Limb (tissue), 2 donors: ENCODE results near the gene EDIL3.

Experiments used
- DNase-seq, 2 donors: peaks; one replicate each; pipeline ENCODE4 v3.0.0-alpha.2; 2016; ENCODE audit errors: extremely low spot score in 2 of 2

EDIL3 gene, protein sequence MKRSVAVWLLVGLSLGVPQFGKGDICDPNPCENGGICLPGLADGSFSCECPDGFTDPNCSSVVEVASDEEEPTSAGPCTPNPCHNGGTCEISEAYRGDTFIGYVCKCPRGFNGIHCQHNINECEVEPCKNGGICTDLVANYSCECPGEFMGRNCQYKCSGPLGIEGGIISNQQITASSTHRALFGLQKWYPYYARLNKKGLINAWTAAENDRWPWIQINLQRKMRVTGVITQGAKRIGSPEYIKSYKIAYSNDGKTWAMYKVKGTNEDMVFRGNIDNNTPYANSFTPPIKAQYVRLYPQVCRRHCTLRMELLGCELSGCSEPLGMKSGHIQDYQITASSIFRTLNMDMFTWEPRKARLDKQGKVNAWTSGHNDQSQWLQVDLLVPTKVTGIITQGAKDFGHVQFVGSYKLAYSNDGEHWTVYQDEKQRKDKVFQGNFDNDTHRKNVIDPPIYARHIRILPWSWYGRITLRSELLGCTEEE

GRCh38 chr5:84384604-84385575 is at the start of gene EDIL3:
Gene EDIL3, minus strand, starts transcription at chr5:84384880. Its CDS starts 506 bp downstream, at chr5:84384374.
- DNase-seq: peak in 1 of 2 donors; percentile 80

DNA sequence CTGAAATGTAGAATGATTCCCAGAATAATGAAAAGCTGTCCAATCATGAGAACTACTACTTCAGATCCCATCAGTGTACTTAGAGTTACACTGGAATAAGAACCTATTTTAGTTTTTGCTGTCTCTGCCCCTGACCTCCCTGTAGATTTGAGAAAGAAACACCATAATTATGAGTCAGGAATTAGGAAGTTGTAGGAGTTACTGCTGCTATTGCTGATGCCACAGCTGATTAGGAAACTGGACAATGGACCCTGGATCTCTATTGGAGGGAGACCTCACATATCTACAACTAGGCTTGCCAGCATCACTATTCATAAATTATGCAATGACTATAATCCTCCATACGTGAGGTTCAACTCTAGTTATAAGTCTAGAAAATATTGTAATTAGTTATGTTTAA is 48.8 kb upstream of the EDIL3 start:
- DNase-seq: no peak

- DNase-seq: no peak
Observed at GRCh38 chr5:84430863-84431663, 46.4 kb upstream of the EDIL3 start.

DNA sequence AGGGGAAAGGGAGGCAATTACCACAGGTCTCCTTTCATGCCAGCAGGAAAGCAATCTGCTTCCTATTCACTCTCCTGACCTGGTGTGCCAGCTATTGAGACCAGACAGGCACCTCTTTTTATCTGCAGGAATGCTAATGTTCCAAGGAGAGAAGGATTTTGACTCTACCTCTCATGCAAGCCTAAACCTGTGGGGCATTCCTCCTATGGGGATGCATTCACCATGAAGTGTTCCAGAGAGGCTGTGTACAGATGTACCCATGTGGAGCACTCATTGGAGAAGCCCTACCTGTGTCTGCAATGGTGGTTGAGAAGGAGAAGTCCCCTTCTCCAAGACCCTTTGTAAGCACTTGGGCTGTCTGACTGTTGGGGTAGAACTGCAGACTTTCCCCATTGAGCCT is 45.4 kb upstream of the EDIL3 start:
- no peak for DNase-seq

GRCh38 chr5:84425365-84425881 is 40.7 kb upstream of the EDIL3 start:
- DNase-seq: no peak

DNA sequence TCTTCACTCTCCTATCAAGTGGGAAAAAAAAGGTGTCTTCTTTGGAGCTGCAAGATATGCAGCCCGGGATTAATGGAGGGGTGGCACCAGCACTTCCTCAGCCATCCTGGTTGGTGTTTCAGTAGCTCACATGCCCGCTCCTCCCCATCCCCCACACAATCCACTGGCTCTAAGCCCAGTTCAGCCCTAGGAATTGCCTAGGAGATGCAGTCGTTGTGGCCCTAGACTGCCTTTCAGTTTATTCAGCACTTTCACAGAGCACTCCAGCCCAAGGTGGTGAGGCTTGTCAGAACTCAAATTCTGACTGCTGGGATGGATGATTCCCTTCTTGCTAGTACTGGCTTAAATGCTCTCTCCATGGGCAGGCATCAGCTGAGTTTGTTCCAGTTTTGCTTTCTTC is 35.1 kb upstream of the EDIL3 start:
- no peak for DNase-seq

GRCh38 chr5:84411832-84412605 is 27.3 kb upstream of the EDIL3 start:
- DNase-seq: no peak

GRCh38 chr5:84406111-84406510 is 21.4 kb upstream of the EDIL3 start:
- DNase-seq: no peak

GRCh38 chr5:84403773-84404172 is 19.1 kb upstream of the EDIL3 start:
- DNase-seq: no peak

GRCh38 chr5:84397385-84397784 is 12.7 kb upstream of the EDIL3 start:
- DNase-seq: no peak

- no peak for DNase-seq
Observed at GRCh38 chr5:84393969-84394368, 9.3 kb upstream of the EDIL3 start.

DNA sequence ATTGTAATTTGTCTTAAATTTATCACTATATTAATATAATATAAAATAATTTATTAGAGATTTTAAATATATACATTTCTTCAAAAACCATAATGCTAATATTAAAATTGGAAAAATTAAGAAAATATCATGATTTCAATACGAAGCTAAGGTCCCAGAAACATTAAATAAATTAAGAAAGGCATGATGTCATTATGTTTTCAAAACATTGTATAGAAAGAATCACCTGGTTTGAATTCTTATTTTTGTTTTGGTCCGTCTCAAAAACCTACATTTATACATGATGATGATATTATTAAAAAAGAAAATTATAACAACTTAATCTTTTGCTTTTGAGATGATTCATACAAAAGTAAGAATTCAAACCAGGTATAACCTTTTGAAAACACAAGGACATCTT is 8.2 kb upstream of the EDIL3 start:
- no peak for DNase-seq

DNA sequence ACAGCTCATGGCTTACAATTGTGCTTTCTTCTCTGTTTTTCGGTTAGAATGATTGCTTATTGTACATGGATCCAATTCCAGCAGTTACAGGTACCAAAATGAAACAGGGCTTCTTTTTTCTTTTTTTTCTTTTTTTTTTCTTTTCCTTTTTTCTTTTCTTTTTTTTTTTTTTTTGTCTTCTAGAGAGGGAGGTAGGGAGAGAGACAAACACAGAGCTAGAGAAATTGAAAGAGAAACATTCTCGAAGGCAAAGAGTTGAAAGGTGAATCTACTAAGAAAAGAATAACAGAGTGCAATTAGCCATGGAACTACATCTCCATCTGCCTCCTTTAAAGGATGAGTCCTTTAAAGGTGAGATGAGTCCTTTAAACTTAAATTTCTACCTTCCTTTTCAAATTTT is 1.0 kb upstream of the EDIL3 start:
- DNase-seq: no peak

- peak in 1 of 2 donors; percentile 74 for DNase-seq
Observed at GRCh38 chr5:84383816-84384603, 670 bp downstream of the EDIL3 start.

GRCh38 chr5:84383296-84383815 is 1.3 kb downstream of the EDIL3 start:
- DNase-seq: no peak

DNA sequence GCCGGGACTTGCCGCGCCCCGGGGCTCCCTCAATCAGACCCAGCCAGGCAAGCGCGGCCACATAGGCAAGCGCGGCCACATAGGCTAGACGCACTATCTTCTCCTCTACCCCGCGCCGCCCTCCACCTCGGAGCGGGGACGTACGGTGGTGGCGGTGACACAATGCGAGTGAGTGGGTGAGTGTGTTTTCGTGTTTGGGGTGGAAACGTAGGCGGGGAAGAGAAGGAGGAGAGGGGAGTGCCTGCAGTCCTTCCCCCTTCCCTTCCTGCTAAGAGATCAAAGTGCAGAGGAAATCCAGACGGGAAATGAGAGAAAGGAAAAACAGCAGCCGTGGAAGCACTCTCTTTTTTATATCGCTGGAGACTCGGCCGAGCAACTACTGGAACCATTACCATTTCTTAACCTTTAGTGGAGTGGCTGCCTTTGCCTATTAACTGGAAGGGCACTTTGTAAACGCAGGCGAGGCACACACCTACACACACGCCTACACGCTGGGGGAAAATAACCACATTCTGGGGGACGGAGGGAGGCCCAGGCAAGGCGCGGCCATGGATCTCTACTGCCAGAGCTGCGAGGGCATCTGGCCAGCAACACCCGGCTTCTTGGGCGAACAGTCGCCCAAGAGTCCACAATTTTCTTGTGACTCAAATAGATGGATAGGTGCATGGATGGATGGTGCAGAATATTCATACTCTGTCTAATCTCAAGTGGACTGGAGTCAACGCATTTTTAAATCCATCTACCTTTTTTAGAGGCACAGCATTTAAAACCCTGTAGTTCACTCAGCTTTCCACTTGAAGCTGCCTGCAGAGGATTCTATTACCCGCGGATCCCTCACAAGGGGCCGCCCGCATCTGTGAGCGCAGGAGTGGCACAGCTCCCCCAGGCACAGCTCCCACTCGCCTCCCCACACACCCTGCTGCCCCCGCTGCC is 2.1 kb downstream of the EDIL3 start:
- DNase-seq: peak; percentile 43 to 75

- DNase-seq: no peak
Observed at GRCh38 chr5:84381502-84382362, 2.9 kb downstream of the EDIL3 start.
